ENCODE results near the gene COMMD10. TPM values are rescaled to one million over a fixed set of nuclear protein-coding genes. Genes with fewer than 3 reads are reported as not detected.

The COMMD10 gene
- 21.8 and 23.6 TPM in 2 replicates for total RNA-seq

GRCh38 chr5:116084871-116085715 is at the start of gene COMMD10:
Gene COMMD10 (plus strand): TSS chr5:116085025.
- peak; percentile 72 for DNase-seq (ENCODE audit: low spot score)
- Mint-ChIP-seq H3K36me3 (ENCODE audit: low read depth) (peaks cover 19% of the 10 kb centered on the region), H3K27me3 (ENCODE audit: insufficient read depth) (peaks cover 4% of the 10 kb centered on the region), H3K27ac (peak within 1 kb of the TSS; percentile 86), H3K4me1 (ENCODE audit: low read depth) (peaks cover 30% of the 10 kb centered on the region), H3K9me3 (no peaks in the 10 kb centered on the region), H3K4me3 (peak within 1 kb of the TSS; percentile 89)
- intact Hi-C loops (cut with micrococcal nuclease), result loop anchor here (1.0 to 10.0 kb wide), 5 partner anchors 244 to 910 kb away; partner anchors contain the start of genes AP3S1, ATG12, FEM1C and PGGT1B

DNA sequence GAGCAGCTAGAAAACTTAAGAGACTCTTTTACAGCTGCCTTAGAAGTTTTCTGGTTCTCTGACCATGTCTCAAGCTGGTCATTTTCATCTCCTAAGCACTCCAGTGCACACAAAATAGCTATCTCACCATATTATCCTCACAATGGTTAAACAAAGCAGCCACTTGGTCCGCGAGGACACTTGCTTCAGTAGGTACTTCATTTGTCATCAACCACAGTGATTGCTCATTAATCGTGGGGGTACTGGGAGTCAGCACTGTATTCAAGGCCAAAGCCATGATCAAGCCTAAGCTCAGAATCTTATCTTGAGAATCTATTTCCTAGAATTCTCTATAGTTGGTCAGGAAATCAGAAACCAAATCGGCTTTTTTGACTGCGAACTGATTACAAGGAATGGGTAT is 49.7 kb upstream of the COMMD10 start:
- peaks cover 13% of the 10 kb centered on the region for H3K27me3 Mint-ChIP-seq (ENCODE audit: insufficient read depth)
- no peak for DNase-seq (ENCODE audit: low spot score)
- no peak overlapping the region for H3K4me3 Mint-ChIP-seq
- no peaks in the 10 kb centered on the region for H3K4me1 Mint-ChIP-seq (ENCODE audit: low read depth)
- no peak overlapping the region for H3K27ac Mint-ChIP-seq
- no peaks in the 10 kb centered on the region for H3K36me3 Mint-ChIP-seq (ENCODE audit: low read depth)
- no peaks in the 10 kb centered on the region for H3K9me3 Mint-ChIP-seq
- intact Hi-C loops (cut with micrococcal nuclease), result no loop called here

GRCh38 chr5:116037236-116037822 is 47.5 kb upstream of the COMMD10 start:
- H3K36me3 Mint-ChIP-seq (ENCODE audit: low read depth), result no peaks in the 10 kb centered on the region
- no peaks in the 10 kb centered on the region for H3K4me1 Mint-ChIP-seq (ENCODE audit: low read depth)
- H3K27me3 Mint-ChIP-seq (ENCODE audit: insufficient read depth), result peaks cover 20% of the 10 kb centered on the region
- no peaks in the 10 kb centered on the region for H3K9me3 Mint-ChIP-seq
- no peak overlapping the region for H3K27ac Mint-ChIP-seq
- intact Hi-C loops (cut with micrococcal nuclease), result no loop called here
- no peak overlapping the region for H3K4me3 Mint-ChIP-seq
- no peak for DNase-seq (ENCODE audit: low spot score)

DNA sequence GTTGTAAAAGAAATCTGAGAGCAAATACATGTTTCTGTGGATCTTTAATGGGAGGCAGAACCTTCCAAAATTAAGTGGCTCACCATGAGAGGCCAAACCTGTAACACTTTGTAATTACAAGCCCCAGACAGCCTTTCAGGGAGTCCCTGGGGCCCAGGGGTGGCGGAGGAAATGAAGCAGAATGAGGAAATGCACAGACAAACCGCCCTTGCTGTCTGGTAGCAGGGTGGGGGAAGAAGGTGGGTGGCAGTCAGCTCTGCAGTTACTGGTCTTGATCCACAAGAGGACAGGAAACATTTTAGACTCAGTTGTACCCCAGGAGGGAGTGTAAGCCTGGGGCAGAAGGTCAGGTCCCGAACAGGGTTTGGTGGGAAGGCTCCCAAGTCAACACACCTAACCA is 46.0 kb upstream of the COMMD10 start:
- no peak for DNase-seq (ENCODE audit: low spot score)
- intact Hi-C loops (cut with micrococcal nuclease), result no loop called here
- Mint-ChIP-seq H3K4me1 (ENCODE audit: low read depth) (no peaks in the 10 kb centered on the region), H3K4me3 (no peak overlapping the region), H3K27me3 (ENCODE audit: insufficient read depth) (peaks cover 20% of the 10 kb centered on the region), H3K9me3 (no peaks in the 10 kb centered on the region), H3K27ac (no peak overlapping the region), H3K36me3 (ENCODE audit: low read depth) (no peaks in the 10 kb centered on the region)

- Mint-ChIP-seq H3K36me3 (ENCODE audit: low read depth) (no peaks in the 10 kb centered on the region), H3K9me3 (no peaks in the 10 kb centered on the region), H3K4me1 (ENCODE audit: low read depth) (no peaks in the 10 kb centered on the region), H3K4me3 (no peak overlapping the region), H3K27me3 (ENCODE audit: insufficient read depth) (peaks cover 16% of the 10 kb centered on the region), H3K27ac (no peak overlapping the region)
- no peak for DNase-seq (ENCODE audit: low spot score)
- intact Hi-C loops (cut with micrococcal nuclease), result no loop called here
Measured at GRCh38 chr5:116042375-116042774, 42.5 kb upstream of the COMMD10 start.

- no peaks in the 10 kb centered on the region for H3K36me3 Mint-ChIP-seq (ENCODE audit: low read depth)
- no peaks in the 10 kb centered on the region for H3K9me3 Mint-ChIP-seq
- H3K27me3 Mint-ChIP-seq (ENCODE audit: insufficient read depth), result peaks cover 17% of the 10 kb centered on the region
- H3K27ac Mint-ChIP-seq, result no peak overlapping the region
- H3K4me3 Mint-ChIP-seq, result no peak overlapping the region
- intact Hi-C loops (cut with micrococcal nuclease), result no loop called here
- no peaks in the 10 kb centered on the region for H3K4me1 Mint-ChIP-seq (ENCODE audit: low read depth)
- DNase-seq (ENCODE audit: low spot score), result no peak
Measured at GRCh38 chr5:116044073-116044472, 40.8 kb upstream of the COMMD10 start.

DNA sequence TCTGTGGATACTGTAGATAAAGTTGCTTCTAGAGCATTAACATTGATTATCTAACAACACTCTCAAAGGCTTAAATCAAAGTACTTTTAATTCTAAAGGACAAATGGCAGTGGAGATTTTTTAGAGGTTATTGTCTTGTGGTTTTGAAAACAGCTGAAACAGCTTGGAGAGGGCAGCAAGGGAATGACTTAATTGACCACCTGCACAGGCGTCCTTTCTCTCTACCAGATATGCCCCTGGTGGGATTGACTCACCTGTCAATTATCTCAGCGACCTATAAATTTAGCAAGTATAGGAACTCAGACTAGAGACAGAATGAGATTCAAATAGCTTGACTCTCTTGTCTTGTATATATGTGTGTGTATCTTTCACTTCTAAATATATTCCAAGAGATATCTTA is 39.0 kb upstream of the COMMD10 start:
- no peak for DNase-seq (ENCODE audit: low spot score)
- Mint-ChIP-seq H3K27ac (no peak overlapping the region), H3K4me1 (ENCODE audit: low read depth) (no peaks in the 10 kb centered on the region), H3K36me3 (ENCODE audit: low read depth) (no peaks in the 10 kb centered on the region), H3K4me3 (no peak overlapping the region), H3K9me3 (no peaks in the 10 kb centered on the region), H3K27me3 (ENCODE audit: insufficient read depth) (peaks cover 17% of the 10 kb centered on the region)
- intact Hi-C loops (cut with micrococcal nuclease), result no loop called here

DNA sequence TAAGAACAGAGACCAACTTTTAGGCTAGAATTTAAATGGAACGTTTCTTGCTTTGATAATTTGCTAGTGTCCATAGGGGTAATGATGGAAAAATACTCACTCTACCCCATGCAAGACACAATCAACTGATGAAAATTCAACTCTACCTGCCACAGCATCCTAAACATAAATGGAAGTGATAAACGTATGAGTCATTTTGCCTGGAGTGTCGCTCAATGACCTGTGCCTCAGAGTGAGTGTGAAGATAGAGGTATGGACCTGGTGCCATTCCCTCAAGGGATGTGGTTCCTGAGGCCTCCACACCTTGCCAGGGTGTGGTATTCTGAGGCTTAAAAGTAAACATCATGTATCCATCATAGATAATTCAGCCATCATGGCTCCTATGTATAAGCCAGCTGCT is 38.6 kb upstream of the COMMD10 start:
- no peaks in the 10 kb centered on the region for H3K4me1 Mint-ChIP-seq (ENCODE audit: low read depth)
- H3K4me3 Mint-ChIP-seq, result no peak overlapping the region
- intact Hi-C loops (cut with micrococcal nuclease), result no loop called here
- DNase-seq (ENCODE audit: low spot score), result no peak
- H3K9me3 Mint-ChIP-seq, result no peaks in the 10 kb centered on the region
- peaks cover 20% of the 10 kb centered on the region for H3K27me3 Mint-ChIP-seq (ENCODE audit: insufficient read depth)
- H3K36me3 Mint-ChIP-seq (ENCODE audit: low read depth), result no peaks in the 10 kb centered on the region
- H3K27ac Mint-ChIP-seq, result no peak overlapping the region

DNA sequence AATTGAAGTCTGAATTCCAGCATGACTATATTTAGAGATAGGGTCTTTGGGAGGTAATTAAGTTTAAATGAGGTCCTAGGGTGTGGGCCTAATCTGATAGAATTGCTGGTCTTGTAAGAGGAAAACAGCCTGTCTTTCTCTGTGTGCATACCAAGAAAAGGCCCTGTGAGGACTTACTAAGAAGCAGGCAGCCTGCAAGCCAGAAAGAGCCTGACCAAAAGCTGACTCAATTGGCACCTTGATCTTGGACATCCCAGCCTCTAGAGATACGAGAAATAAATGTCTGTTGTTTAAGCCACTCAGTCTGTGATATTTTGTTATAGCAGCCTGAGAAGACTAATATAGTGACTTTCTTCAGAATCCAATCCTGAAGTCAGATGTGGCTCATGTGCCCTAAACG is 38.0 kb upstream of the COMMD10 start:
- intact Hi-C loops (cut with micrococcal nuclease), result no loop called here

DNA sequence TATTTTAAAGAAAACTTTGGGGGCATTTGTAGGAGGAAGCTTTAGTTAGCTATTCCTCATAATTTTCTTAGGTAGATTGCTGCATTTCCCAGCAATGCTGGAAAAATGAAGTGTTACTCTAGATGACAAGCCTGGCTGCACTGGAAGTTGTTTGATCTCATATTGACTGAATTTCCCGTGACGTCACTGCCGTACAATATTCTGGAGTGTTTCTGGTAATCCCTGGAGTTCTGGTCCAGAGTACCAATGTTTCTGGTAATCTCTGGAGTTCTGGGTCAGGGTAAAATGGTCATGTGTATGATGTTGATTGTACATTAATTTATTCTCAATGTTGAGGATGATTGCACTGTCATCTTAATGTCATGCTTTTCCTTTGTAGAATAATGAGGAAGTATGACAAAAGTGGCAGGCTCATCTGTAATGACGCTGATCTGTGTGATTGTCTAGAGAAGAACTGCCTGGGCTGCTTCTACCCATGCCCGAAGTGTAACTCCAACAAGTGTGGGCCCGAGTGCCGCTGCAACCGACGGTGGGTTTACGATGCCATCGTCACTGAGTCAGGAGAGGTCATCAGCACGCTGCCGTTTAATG is 26.4 kb upstream of the COMMD10 start:
- no peaks in the 10 kb centered on the region for H3K4me1 Mint-ChIP-seq (ENCODE audit: low read depth)
- peaks cover 5% of the 10 kb centered on the region for H3K27me3 Mint-ChIP-seq (ENCODE audit: insufficient read depth)
- intact Hi-C loops (cut with micrococcal nuclease), result no loop called here
- H3K36me3 Mint-ChIP-seq (ENCODE audit: low read depth), result no peaks in the 10 kb centered on the region
- H3K9me3 Mint-ChIP-seq, result no peaks in the 10 kb centered on the region
- H3K27ac Mint-ChIP-seq, result no peak overlapping the region
- H3K4me3 Mint-ChIP-seq, result no peak overlapping the region
- no peak for DNase-seq (ENCODE audit: low spot score)

More for the DNA sequence above, 38.0 kb upstream of the COMMD10 start:
- Mint-ChIP-seq H3K9me3 (no peaks in the 10 kb centered on the region), H3K4me1 (ENCODE audit: low read depth) (no peaks in the 10 kb centered on the region), H3K36me3 (ENCODE audit: low read depth) (no peaks in the 10 kb centered on the region), H3K27me3 (ENCODE audit: insufficient read depth) (peaks cover 16% of the 10 kb centered on the region), H3K27ac (no peak overlapping the region), H3K4me3 (no peak overlapping the region)
- no peak for DNase-seq (ENCODE audit: low spot score)

DNA sequence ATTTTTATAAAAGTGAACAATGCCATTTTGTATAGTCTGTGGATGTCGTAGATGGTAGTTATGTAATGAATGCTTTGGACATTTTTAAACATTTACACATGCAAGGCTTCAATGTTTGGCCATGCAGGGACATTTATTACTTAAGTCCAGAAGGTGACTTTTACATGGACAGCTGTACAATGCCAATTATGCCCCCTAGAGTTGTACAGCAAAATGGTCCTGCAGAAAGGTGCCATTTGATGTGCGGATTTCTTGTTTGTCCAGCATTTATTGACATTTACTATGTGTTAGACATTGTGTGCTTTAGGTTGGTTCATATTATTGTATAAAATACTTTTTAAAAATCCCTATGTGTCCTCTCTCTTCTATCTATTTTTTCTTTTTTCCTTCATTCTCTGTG is 22.5 kb upstream of the COMMD10 start:
- no peaks in the 10 kb centered on the region for H3K4me1 Mint-ChIP-seq (ENCODE audit: low read depth)
- no peaks in the 10 kb centered on the region for H3K9me3 Mint-ChIP-seq
- H3K36me3 Mint-ChIP-seq (ENCODE audit: low read depth), result no peaks in the 10 kb centered on the region
- peaks cover 24% of the 10 kb centered on the region for H3K27me3 Mint-ChIP-seq (ENCODE audit: insufficient read depth)
- intact Hi-C loops (cut with micrococcal nuclease), result no loop called here
- no peak overlapping the region for H3K4me3 Mint-ChIP-seq
- no peak overlapping the region for H3K27ac Mint-ChIP-seq
- DNase-seq (ENCODE audit: low spot score), result no peak

DNA sequence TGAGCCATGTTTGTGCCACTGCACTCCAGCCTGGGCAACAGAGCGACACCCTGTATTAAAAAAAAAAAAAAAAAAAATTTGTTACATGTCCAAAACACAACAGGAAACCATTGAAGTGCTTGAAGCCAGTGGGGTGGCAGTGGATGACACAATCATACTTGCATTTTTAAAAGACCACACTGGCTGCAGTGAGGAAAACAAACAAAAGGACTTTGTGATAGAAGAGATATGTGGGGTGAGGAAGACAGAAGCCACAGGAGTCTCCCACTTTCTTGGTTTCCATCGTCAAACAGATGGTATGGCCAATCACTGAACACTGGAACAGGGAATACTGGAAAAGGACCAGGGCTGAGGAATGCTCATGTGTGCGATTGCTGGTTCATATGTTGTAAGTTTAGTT is 20.9 kb upstream of the COMMD10 start:
- no peak for DNase-seq (ENCODE audit: low spot score)
- H3K27me3 Mint-ChIP-seq (ENCODE audit: insufficient read depth), result peaks cover 22% of the 10 kb centered on the region
- no peaks in the 10 kb centered on the region for H3K4me1 Mint-ChIP-seq (ENCODE audit: low read depth)
- H3K27ac Mint-ChIP-seq, result no peak overlapping the region
- intact Hi-C loops (cut with micrococcal nuclease), result no loop called here
- no peaks in the 10 kb centered on the region for H3K36me3 Mint-ChIP-seq (ENCODE audit: low read depth)
- no peak overlapping the region for H3K4me3 Mint-ChIP-seq
- no peaks in the 10 kb centered on the region for H3K9me3 Mint-ChIP-seq

DNA sequence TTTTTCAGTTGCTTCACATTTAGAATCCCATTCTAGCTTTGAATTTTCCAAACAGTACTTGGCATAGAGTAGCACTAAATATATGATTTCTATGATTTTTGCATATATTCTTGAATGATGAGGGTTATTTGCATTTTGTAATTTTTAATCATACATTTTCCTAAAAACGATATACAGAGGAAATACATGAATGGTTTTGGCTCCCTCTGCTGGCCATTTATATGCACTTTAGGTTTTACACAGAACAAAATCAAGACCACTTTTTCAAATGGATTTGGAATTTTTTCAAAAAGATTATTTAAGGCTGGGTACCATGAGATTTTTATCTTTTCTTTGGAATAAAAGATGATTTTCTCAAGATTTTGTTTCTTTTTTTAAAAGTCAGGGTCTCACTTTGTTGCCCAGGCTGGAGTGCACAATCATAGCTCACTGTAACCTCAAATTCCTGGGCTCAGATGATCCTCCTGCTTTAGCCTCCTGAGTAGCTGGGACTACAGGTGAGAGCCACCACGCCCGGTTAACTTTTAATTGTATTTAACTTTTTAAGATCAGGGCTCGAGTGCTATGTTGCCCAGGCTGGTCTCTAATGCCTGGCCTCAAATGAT is 16.7 kb upstream of the COMMD10 start:
- H3K27ac Mint-ChIP-seq, result no peak overlapping the region
- peak; percentile 9 for DNase-seq (ENCODE audit: low spot score)
- intact Hi-C loops (cut with micrococcal nuclease), result loop anchor here (1.0 to 5.0 kb wide), 4 partner anchors 227 to 756 kb away; partner anchors contain the start of genes AP3S1 and ATG12
- no peaks in the 10 kb centered on the region for H3K9me3 Mint-ChIP-seq
- no peak overlapping the region for H3K4me3 Mint-ChIP-seq
- peaks cover 43% of the 10 kb centered on the region for H3K27me3 Mint-ChIP-seq (ENCODE audit: insufficient read depth)
- H3K36me3 Mint-ChIP-seq (ENCODE audit: low read depth), result no peaks in the 10 kb centered on the region
- no peaks in the 10 kb centered on the region for H3K4me1 Mint-ChIP-seq (ENCODE audit: low read depth)
